Body of pancreas (tissue), 4 donors: ENCODE results near the gene GSG1L. TPM values are rescaled to one million over a fixed set of nuclear protein-coding genes. Genes with fewer than 3 reads are reported as not detected.

Experiments used
- ATAC-seq: fragments of 150-250 bp; one replicate; pipeline ENCODE4 v1.9.1; 2016
- DNase-seq, 4 donors: peaks; one replicate each; pipeline ENCODE4 v3.0.0-alpha.2; 2019
- H3K27ac ChIP-seq, 4 donors: fragments of 200-600 bp; sonication (generic); 1 replicate in 3 of 4; 2 replicates in 1 of 4; pipeline versions ENCODE4 v1.5.1 to v1.6.1; 2016 to 2019; ENCODE audit warnings: mild to moderate bottlenecking in 1 of 4, mixed read lengths in 1 of 4, moderate library complexity in 1 of 4
- H3K27me3 ChIP-seq, 2 donors: fragments of 200-600 bp; sonication (generic); one replicate each; pipeline ENCODE4 v1.6.0; 2016; ENCODE audit warnings: mild to moderate bottlenecking in 1 of 2
- H3K36me3 ChIP-seq, 2 donors: fragments of 200-600 bp; sonication (generic); replicated peaks in 1 of 2; 2 replicates each; pipeline ENCODE4 v1.5.1; 2016; ENCODE audit warnings: low read depth in 2 of 2; ENCODE audit not compliant: insufficient read depth in 1 of 2
- H3K4me1 ChIP-seq: fragments of 200-600 bp; sonication (generic); one replicate; pipeline ENCODE4 v1.6.0; 2016
- H3K4me3 ChIP-seq, 2 donors: fragments of 200-600 bp; sonication (generic); 1 replicate in 1 of 2; 2 replicates in 1 of 2; pipeline ENCODE4 v1.5.1; 2016 to 2019
- H3K9me3 ChIP-seq, 3 donors: fragments of 200-600 bp; sonication (generic); 1 replicate in 2 of 3; 2 replicates in 1 of 3; pipeline ENCODE4 v1.5.1; 2016
- CTCF ChIP-seq, 7 experiments: fragments of 450-650 bp in 4 of 7; fragments of 200-600 bp in 3 of 7; sonication (generic) in 3 of 7; IDR thresholded peaks; one replicate each; pipeline ENCODE4 v1.5.1; 2016 to 2019; ENCODE audit warnings: antibody characterized with exemption in 7 of 7
- POLR2A ChIP-seq, 3 donors: fragments of 450-650 bp; IDR thresholded peaks; one replicate each; pipeline ENCODE4 v1.6.1; 2016; ENCODE audit warnings: antibody characterized with exemption in 3 of 3, mild to moderate bottlenecking in 2 of 3
- WGBS, 2 donors: methylation state at CpG; one replicate each; pipeline ENCODE4 v1.1.5; 2017; 5-methylcytosine and 5-hydroxymethylcytosine counted together
- intact Hi-C: fragments of 100-400 bp; cut with DNase I; formaldehyde crosslinking; loops from one replicate; pipeline ENCODE4 v1.15.1; 2023
- total RNA-seq, 2 donors: library from RNA; depleted of rRNA; stranded (reverse); fragments of >200 nt; gene quantifications; one replicate each; pipeline ENCODE4 v1.1.0, GENCODE V29; 2016

GSG1L gene
- total RNA-seq, 2 donors from 2014 or later: not detected

DNA sequence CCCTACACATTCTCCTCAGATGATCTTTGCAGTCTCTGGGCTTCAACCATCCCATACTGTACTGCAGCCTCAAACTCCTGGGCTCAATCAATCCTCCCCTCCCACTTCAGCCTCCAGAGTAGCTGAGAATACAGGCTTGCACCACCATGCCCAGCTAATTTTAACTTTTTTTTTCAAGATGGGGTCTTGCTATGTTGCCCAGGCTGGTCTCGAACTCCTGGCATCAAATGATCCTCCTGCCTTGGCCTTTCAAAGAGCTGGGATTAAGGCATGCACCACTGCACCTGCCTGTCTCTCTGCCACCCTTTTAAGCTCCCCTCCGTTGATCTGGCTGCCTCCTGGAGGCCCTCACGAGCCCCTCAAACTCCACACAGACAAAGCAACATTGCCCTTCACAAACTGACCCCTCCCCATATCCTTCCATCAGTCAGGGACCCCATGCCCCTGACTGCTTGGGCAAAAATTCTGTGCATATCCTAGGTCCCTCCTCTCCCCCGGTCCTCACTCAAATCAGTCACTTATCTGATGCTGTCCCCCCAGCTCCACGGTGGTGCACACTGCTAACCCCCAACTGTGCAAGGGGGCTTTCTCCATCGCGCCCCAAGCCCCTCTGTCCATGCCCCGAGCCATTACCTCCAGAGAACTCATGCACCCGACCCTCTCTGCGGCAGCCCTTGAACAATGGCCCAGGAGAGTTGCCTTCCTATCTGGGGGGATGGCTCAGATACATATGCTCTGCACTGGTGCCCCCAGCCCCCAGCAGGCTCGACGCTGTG, 260.7 kb downstream of the GSG1L start:
- no peak for TF ChIP-seq POLR2A (IDR thresholded peaks at IDR 0.05)
- no peak for TF ChIP-seq CTCF (IDR thresholded peaks at IDR 0.05)

DNA sequence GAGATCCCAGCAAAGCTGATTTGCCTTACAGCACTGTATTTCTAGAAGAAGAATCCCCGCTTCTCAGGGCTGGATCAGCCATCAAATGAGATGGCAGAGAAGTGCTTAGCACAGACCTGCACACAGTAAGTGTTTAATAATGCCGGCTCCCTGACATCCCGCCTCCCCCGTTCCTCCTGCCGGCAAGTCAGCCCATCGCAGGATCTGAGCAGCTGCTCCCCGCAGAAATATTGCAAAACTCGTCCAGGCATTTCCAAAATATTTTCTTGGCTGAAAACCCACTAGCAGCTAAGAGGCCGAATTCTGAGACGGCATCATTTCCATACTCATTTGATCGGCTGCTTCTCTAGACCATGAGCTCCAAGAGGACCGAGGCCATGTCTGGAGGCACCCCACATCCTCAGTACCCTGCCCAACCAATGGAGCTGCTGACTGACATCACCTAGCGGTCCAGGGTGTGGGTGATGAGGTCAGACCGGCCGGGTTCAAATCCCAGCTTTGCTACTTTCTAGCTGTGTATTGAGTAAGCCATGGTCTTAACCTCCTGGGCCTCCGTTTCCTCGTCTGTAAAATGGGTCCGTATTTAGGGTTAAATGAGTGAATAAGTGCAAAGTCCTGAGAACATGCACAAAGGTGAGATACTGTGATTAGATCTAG, 262.1 kb downstream of the GSG1L start:
- H3K27me3 ChIP-seq: no peaks in the 10 kb centered on the region
- WGBS, 2 donors: 63 to 71% methylated on average over 11 to 18 of the region's 18 CpGs
- DNase-seq: no peak
- no peaks in the 10 kb centered on the region for H3K4me1 ChIP-seq
- no peak overlapping the region for H3K27ac ChIP-seq
- no peaks in the 10 kb centered on the region for H3K36me3 ChIP-seq
- ATAC-seq: no peak
- no peaks in the 10 kb centered on the region for H3K9me3 ChIP-seq
- intact Hi-C loops: no loop called here
- TF ChIP-seq CTCF (IDR thresholded peaks at IDR 0.05): no peak
- no peak for TF ChIP-seq POLR2A (IDR thresholded peaks at IDR 0.05)
- no peak overlapping the region for H3K4me3 ChIP-seq

More for the DNA sequence above, 260.7 kb downstream of the GSG1L start:
- Histone ChIP-seq H3K9me3 (no peaks in the 10 kb centered on the region), H3K4me1 (no peaks in the 10 kb centered on the region), H3K4me3 (no peak overlapping the region), H3K36me3 (no peaks in the 10 kb centered on the region), H3K27me3 (no peaks in the 10 kb centered on the region), H3K27ac (no peak overlapping the region)
- DNase-seq (no peak), ATAC-seq (no peak)
- intact Hi-C loops: no loop called here
- 55 to 58% methylated on average over 12 of the region's 12 CpGs for WGBS, 2 donors

- H3K27ac ChIP-seq: no peak overlapping the region
- 49 to 65% methylated on average over 9 of the region's 9 CpGs for WGBS, 2 donors
- H3K4me3 ChIP-seq: no peak overlapping the region
- TF ChIP-seq CTCF (IDR thresholded peaks at IDR 0.05) (no peak), POLR2A (IDR thresholded peaks at IDR 0.05) (no peak)
- no peaks in the 10 kb centered on the region for H3K4me1 ChIP-seq
- no peak for DNase-seq
- ATAC-seq: no peak
- no peaks in the 10 kb centered on the region for H3K27me3 ChIP-seq
- no peaks in the 10 kb centered on the region for H3K9me3 ChIP-seq
- intact Hi-C loops: no loop called here
- H3K36me3 ChIP-seq: no peaks in the 10 kb centered on the region
Observed at GRCh38 chr16:27800817-27801216, 262.7 kb downstream of the GSG1L start.

DNA sequence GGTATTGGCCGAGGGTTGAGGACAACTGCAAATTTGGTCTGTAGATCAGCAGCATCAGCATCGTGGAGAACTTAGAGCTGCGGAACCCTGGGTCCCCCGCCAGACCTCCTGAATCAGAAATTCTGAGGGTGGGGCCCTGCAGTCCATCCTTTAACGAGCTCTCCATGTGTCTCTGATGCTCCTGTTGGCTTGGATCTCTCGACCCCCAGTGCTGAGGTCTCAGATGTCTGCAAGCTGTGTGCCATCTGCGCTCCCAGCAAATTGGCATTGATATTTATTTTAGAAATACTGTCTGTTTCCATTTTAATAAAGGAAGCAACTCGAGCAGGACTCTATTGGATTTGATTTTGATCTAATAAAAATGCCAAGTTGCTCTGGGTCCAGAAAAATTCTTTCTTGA, 263.6 kb downstream of the GSG1L start:
- no peaks in the 10 kb centered on the region for H3K36me3 ChIP-seq
- DNase-seq: no peak
- H3K4me1 ChIP-seq: no peaks in the 10 kb centered on the region
- intact Hi-C loops: no loop called here
- H3K9me3 ChIP-seq: no peaks in the 10 kb centered on the region
- no peak for ATAC-seq
- TF ChIP-seq CTCF (IDR thresholded peaks at IDR 0.05) (no peak), POLR2A (IDR thresholded peaks at IDR 0.05) (no peak)
- WGBS, 2 donors: 52% methylated on average over 6 to 8 of the region's 8 CpGs
- H3K4me3 ChIP-seq: no peak overlapping the region
- no peaks in the 10 kb centered on the region for H3K27me3 ChIP-seq
- no peak overlapping the region for H3K27ac ChIP-seq
